ENCODE measurements around the gene MAGOH.

DNA sequence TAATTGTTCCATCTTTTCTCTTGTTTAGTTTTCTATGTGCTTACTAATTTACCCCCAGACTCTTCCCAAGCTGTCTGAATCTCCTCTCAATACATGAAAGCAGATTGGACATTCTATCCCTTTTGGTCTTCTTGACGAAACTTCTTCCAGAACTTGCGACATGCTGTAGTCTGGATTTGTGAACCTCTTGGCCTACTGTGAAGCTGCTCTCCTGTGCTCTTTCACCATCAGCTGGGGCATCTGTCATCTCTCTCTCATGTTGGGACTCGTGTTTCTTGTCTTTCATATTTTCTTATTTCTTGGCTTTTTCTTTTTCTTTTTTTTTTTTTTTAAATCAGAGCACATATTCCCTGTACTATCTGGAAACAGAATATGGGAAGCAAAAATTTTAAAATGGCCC is 34.9 kb downstream of the MAGOH start:
- no peak for TF ChIP-seq POLR2AphosphoS5 (IDR thresholded peaks at IDR 0.05; ENCODE audit: borderline replicate concordance, low read depth, low read length)
- TF ChIP-seq EZH2 (IDR thresholded peaks at IDR 0.05) = no peak

Measured in SK-N-MC (cell line).